ENCODE measurements around the gene MISP3. TPM values are rescaled to one million over a fixed set of nuclear protein-coding genes. Genes with fewer than 3 reads are reported as not detected.

The MISP3 gene
- total and polyA plus RNA-seq, 9 of the 15 experiments (the other 6 are each of a cell fraction or from before 2014, with no cell fraction given), result 0.25 to 5.6 (median 1.6) TPM

DNA sequence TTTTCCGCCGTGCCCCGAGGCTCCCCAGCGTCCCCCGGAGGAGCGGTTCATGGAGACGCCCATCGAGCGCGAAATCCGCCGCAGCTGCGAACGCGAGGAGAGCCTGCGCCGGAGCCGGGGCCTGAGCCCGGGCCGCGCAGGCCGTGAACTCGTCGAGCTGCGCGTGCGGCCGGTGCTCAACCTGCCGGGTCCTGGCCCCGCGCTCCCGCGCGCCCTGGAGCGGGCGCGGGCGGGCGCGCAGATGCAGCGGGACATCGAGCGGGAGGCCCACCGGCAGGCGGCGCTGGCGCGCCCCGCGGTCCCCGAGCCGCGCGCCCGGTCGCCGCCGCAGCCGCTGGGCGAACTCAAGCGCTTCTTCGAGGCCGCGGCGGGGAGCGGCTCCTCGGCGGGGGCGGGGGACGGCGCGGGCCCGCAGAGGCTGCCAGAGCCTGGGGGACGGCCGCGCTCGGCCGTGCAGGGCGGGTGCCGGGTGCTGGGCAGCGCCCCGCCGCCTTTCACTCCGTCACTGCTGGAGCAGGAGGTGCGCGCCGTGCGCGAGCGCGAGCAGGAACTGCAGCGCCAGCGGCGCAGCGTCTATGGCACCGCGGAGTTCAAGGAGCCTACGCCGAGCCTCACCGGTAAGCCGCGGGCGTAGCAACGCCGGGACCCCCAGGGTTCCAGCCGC lies 807 bp downstream of the MISP3 start (continued):
- TF ChIP-seq, protein P1, sequence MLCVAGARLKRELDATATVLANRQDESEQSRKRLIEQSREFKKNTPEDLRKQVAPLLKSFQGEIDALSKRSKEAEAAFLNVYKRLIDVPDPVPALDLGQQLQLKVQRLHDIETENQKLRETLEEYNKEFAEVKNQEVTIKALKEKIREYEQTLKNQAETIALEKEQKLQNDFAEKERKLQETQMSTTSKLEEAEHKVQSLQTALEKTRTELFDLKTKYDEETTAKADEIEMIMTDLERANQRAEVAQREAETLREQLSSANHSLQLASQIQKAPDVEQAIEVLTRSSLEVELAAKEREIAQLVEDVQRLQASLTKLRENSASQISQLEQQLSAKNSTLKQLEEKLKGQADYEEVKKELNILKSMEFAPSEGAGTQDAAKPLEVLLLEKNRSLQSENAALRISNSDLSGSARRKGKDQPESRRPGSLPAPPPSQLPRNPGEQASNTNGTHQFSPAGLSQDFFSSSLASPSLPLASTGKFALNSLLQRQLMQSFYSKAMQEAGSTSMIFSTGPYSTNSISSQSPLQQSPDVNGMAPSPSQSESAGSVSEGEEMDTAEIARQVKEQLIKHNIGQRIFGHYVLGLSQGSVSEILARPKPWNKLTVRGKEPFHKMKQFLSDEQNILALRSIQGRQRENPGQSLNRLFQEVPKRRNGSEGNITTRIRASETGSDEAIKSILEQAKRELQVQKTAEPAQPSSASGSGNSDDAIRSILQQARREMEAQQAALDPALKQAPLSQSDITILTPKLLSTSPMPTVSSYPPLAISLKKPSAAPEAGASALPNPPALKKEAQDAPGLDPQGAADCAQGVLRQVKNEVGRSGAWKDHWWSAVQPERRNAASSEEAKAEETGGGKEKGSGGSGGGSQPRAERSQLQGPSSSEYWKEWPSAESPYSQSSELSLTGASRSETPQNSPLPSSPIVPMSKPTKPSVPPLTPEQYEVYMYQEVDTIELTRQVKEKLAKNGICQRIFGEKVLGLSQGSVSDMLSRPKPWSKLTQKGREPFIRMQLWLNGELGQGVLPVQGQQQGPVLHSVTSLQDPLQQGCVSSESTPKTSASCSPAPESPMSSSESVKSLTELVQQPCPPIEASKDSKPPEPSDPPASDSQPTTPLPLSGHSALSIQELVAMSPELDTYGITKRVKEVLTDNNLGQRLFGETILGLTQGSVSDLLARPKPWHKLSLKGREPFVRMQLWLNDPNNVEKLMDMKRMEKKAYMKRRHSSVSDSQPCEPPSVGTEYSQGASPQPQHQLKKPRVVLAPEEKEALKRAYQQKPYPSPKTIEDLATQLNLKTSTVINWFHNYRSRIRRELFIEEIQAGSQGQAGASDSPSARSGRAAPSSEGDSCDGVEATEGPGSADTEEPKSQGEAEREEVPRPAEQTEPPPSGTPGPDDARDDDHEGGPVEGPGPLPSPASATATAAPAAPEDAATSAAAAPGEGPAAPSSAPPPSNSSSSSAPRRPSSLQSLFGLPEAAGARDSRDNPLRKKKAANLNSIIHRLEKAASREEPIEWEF (CRISPR knock-in tag; IDR thresholded peaks at IDR 0.05), result 0 out of 2 replicates have a peak, but pooled peaks have one; percentile 63
- TF ChIP-seq MAZ (CRISPR knock-in tag; conservative IDR thresholded peaks at IDR 0.05 in 1 of 2, IDR thresholded peaks at IDR 0.05 in 1 of 2) (peak; percentile 16 to 71; a peak in 1 of 4 replicates), POLR2G (IDR thresholded peaks at IDR 0.05; ENCODE audit: low read depth, low read length) (peak; percentile 70), RBM39 (optimal IDR thresholded peaks at IDR 0.05; ENCODE audit: low read depth, low read length) (no peak), ZFP30 (CRISPR knock-in tag; IDR thresholded peaks at IDR 0.05; ENCODE audit: borderline replicate concordance) (no peak), TAF9B (IDR thresholded peaks at IDR 0.05; ENCODE audit: partially characterized antibody) (no peak), KDM5B (IDR thresholded peaks at IDR 0.05; ENCODE audit: insufficient replicate concordance, low read depth, low read length) (peak; percentile 14), HNRNPLL (IDR thresholded peaks at IDR 0.05; ENCODE audit: low read depth, low read length, poor library complexity, severe bottlenecking) (peak; percentile 99), ZNF696 (CRISPR knock-in tag; conservative IDR thresholded peaks at IDR 0.05) (no peak), ZNF436 (CRISPR knock-in tag; IDR thresholded peaks at IDR 0.05) (no peak), NRF1 (conservative IDR thresholded peaks at IDR 0.05 in 1 of 2, IDR thresholded peaks at IDR 0.05 in 1 of 2) (peak; percentile 78 to 82), SRSF3 (IDR thresholded peaks at IDR 0.05; ENCODE audit: insufficient read depth, low read length) (no peak), RBM15 (IDR thresholded peaks at IDR 0.05; ENCODE audit: insufficient read depth, low read length) (no peak), CAMTA2 (CRISPR knock-in tag; conservative IDR thresholded peaks at IDR 0.05) (no peak)
- TF ChIP-seq, protein P2, sequence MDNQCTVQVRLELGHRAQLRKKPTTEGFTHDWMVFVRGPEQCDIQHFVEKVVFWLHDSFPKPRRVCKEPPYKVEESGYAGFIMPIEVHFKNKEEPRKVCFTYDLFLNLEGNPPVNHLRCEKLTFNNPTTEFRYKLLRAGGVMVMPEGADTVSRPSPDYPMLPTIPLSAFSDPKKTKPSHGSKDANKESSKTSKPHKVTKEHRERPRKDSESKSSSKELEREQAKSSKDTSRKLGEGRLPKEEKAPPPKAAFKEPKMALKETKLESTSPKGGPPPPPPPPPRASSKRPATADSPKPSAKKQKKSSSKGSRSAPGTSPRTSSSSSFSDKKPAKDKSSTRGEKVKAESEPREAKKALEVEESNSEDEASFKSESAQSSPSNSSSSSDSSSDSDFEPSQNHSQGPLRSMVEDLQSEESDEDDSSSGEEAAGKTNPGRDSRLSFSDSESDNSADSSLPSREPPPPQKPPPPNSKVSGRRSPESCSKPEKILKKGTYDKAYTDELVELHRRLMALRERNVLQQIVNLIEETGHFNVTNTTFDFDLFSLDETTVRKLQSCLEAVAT (IDR thresholded peaks at IDR 0.05), result no peak
- TF ChIP-seq, protein P3, sequence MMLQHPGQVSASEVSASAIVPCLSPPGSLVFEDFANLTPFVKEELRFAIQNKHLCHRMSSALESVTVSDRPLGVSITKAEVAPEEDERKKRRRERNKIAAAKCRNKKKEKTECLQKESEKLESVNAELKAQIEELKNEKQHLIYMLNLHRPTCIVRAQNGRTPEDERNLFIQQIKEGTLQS (IDR thresholded peaks at IDR 0.05), result no peak
- TF ChIP-seq, protein P3 (CRISPR knock-in tag; conservative IDR thresholded peaks at IDR 0.05), result no peak
- TF ChIP-seq, protein P4, sequence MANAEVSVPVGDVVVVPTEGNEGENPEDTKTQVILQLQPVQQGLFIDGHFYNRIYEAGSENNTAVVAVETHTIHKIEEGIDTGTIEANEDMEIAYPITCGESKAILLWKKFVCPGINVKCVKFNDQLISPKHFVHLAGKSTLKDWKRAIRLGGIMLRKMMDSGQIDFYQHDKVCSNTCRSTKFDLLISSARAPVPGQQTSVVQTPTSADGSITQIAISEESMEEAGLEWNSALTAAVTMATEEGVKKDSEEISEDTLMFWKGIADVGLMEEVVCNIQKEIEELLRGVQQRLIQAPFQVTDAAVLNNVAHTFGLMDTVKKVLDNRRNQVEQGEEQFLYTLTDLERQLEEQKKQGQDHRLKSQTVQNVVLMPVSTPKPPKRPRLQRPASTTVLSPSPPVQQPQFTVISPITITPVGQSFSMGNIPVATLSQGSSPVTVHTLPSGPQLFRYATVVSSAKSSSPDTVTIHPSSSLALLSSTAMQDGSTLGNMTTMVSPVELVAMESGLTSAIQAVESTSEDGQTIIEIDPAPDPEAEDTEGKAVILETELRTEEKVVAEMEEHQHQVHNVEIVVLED (CRISPR knock-in tag; IDR thresholded peaks at IDR 0.05), result peak; percentile 47; the same call in 1 of the 2 replicates
